OCI-LY3 (cell line): ENCODE results near the gene PPHLN1.

Experiments used
- H2AFZ ChIP-seq: fragments of 200-600, 300-600 bp; shearing (Covaris generic); 2 replicates; pipeline ENCODE4 v1.6.0; 2014; ENCODE audit warnings: antibody characterized with exemption, low read depth, low read length
- H3K27ac ChIP-seq: fragments of 200-600, 300-600 bp; sonication (generic); 2 replicates; pipeline ENCODE4 v1.5.1; 2014; ENCODE audit warnings: mild to moderate bottlenecking, low read length, moderate library complexity, mixed read lengths
- H3K27me3 ChIP-seq: fragments of 200-600, 300-600 bp; sonication (generic); 2 replicates; pipeline ENCODE4 v1.6.1; 2014; ENCODE audit warnings: low read depth, low read length, mixed read lengths
- H3K36me3 ChIP-seq: fragments of 200-600, 300-600 bp; sonication (generic); replicated peaks from 2 replicates; pipeline ENCODE3; 2014; ENCODE audit warnings: low read depth, low read length, mixed read lengths
- H3K4me1 ChIP-seq: fragments of 300-600, 200-600 bp; sonication (generic); 2 replicates; pipeline ENCODE4 v1.6.1; 2014; ENCODE audit warnings: low read length, mixed read lengths
- H3K4me2 ChIP-seq: fragments of 200-600, 300-600 bp; sonication (generic); 2 replicates; pipeline ENCODE4 v1.6.1; 2014; ENCODE audit warnings: low read length, mixed read lengths
- H3K4me3 ChIP-seq: fragments of 300-600, 200-600 bp; sonication (generic); 2 replicates; pipeline ENCODE4 v1.5.1; 2014; ENCODE audit warnings: antibody characterized with exemption, mild to moderate bottlenecking, low read length, moderate library complexity
- H3K79me2 ChIP-seq: fragments of 300-600, 200-600 bp; shearing (Covaris generic); 2 replicates; pipeline ENCODE4 v1.6.1; 2014; ENCODE audit warnings: mild to moderate bottlenecking, low read length, mixed read lengths
- H3K9ac ChIP-seq: fragments of 300-600, 200-600 bp; shearing (Covaris generic); 2 replicates; pipeline ENCODE4 v1.6.0; 2014; ENCODE audit warnings: mild to moderate bottlenecking, low read length, moderate library complexity
- H3K9me3 ChIP-seq: fragments of 200-600, 300-600 bp; shearing (Covaris generic); 2 replicates; pipeline ENCODE4 v1.6.1; 2014; ENCODE audit warnings: low read length, mixed read lengths; ENCODE audit not compliant: insufficient read depth
- H4K20me1 ChIP-seq: fragments of 200-600, 300-600 bp; sonication (generic); 2 replicates; pipeline ENCODE4 v1.6.1; 2016; ENCODE audit warnings: low read length, mixed read lengths; ENCODE audit not compliant: insufficient read depth
- CTCF ChIP-seq: fragments of 200-600, 300-600 bp; sonication (generic); IDR thresholded peaks from 2 replicates; pipeline ENCODE4 v1.5.1; 2014; ENCODE audit warnings: antibody characterized with exemption, low read length, low read depth
- EZH2phosphoT487 ChIP-seq: fragments of 200-600 bp; shearing (Covaris generic); IDR thresholded peaks from 2 replicates; pipeline ENCODE4 v1.6.1; 2018; ENCODE audit warnings: antibody characterized with exemption, mixed run types, low read depth

PPHLN1 gene

DNA sequence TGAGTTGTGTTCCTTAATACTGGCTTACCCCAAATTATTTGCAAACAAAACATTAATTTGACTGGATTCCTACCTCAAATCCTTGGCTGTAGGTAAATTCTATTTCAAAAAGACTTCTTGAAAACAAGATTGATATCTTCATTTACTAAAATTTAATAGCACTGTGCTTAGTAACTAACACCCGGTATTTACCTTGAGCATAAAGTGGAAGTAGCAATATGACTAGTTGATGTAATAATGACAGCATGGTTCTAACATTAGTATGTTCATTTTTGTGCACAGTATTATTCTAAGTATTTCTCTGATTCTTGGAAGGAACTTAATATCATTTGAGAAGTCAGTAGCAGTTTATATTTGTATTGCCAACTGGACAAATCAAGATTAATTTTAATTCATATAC is 96.8 kb downstream of the PPHLN1 start:
- Histone ChIP-seq H3K4me2 (no peak overlapping the region), H2AFZ (no peak overlapping the region), H3K27ac (no peak overlapping the region), H3K4me1 (peaks cover 14% of the 10 kb centered on the region), H3K27me3 (no peaks in the 10 kb centered on the region), H3K79me2 (no peaks in the 10 kb centered on the region), H3K36me3 (peaks cover 9% of the 10 kb centered on the region), H3K4me3 (no peak overlapping the region), H3K9me3 (no peaks in the 10 kb centered on the region), H4K20me1 (no peaks in the 10 kb centered on the region), H3K9ac (no peak overlapping the region)
- TF ChIP-seq EZH2phosphoT487 (no peak), CTCF (no peak)

DNA sequence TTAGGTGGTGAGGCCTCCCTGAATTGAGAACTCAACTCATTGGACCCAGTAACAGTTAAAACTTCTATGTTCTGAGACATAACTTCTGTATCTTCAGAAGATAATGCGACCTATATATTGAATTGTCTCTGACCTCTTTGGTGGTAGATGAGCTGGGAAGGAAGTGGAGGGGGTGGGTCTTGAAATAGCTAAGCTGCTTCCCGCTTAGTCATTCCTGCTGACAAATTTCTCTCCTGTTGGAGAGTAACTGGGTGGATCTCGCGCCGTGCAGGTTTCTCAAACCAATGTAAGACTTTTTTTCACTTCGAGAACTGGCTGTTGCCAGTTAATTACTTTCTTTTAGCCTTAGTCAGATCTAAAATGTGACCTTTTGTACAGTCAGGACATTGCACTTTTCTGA is 100.8 kb downstream of the PPHLN1 start:
- H3K27ac ChIP-seq = no peak overlapping the region

DNA sequence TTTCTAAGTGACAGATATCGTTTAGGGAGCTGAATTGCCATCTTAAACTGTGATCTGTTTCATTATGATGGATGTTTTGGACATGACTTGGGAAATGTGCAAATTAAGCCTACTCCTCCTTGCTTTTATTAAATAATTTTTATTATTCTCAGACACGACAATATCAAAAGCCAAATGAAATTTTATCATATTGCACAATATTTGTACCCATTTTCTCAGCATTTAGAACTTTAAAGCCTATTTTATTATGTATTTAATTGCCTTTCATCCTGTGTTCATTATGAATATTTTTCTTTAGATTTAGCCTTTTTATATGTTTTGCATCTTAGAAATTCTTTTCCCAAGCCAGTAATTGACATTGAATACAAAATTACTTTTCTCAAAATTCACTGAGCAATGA is 102.9 kb downstream of the PPHLN1 start:
- Histone ChIP-seq H2AFZ (no peak overlapping the region), H3K4me1 (no peaks in the 10 kb centered on the region), H3K79me2 (no peaks in the 10 kb centered on the region)

More for the DNA sequence above, 100.8 kb downstream of the PPHLN1 start:
- H3K27me3 ChIP-seq = no peaks in the 10 kb centered on the region
- H2AFZ ChIP-seq = no peak overlapping the region
- no peaks in the 10 kb centered on the region for H4K20me1 ChIP-seq
- H3K9me3 ChIP-seq = no peaks in the 10 kb centered on the region
- H3K4me1 ChIP-seq = peaks cover 14% of the 10 kb centered on the region
- H3K4me3 ChIP-seq = no peak overlapping the region
- H3K9ac ChIP-seq = no peak overlapping the region
- H3K79me2 ChIP-seq = no peaks in the 10 kb centered on the region
- peaks cover 14% of the 10 kb centered on the region for H3K36me3 ChIP-seq
- no peak overlapping the region for H3K4me2 ChIP-seq
- TF ChIP-seq CTCF (no peak), EZH2phosphoT487 (no peak)

DNA sequence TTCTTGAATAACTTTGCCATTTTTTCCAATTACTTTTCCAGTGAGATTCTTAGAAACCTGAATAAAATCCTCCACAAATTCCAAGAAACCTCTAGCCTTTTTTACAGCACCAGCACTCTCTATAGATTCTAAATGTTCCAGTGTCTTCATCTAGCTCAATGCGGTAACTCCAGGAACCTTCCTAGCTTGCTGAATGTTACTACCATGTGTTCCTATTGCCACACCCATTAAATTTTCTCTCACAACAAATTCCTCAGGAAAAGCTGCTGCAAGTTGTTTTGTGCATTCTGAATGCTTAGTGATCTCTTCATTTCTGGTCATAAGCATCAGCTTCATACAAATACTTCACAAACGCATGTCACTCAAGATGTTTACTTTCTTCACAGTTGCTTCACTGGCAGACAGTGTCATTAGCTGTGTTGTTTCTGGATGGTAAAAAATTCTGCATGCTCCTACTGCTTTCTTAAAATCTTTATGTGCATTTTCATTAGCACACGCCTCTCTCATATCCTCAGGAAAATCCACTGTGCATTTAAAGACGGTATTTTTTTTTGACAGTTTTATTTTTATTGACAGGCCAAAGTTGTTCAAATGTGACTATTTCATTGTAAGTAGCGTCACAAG is 106.7 kb downstream of the PPHLN1 start:
- Histone ChIP-seq H3K4me2 (no peak overlapping the region), H4K20me1 (no peaks in the 10 kb centered on the region), H3K27me3 (no peaks in the 10 kb centered on the region), H3K27ac (no peak overlapping the region), H3K79me2 (no peaks in the 10 kb centered on the region), H3K4me1 (no peaks in the 10 kb centered on the region), H3K36me3 (peaks cover 5% of the 10 kb centered on the region), H2AFZ (no peak overlapping the region), H3K9ac (no peak overlapping the region), H3K4me3 (no peak overlapping the region), H3K9me3 (no peaks in the 10 kb centered on the region)
- TF ChIP-seq EZH2phosphoT487 = no peak
- no peak for TF ChIP-seq CTCF

More for the DNA sequence above, 102.9 kb downstream of the PPHLN1 start:
- Histone ChIP-seq H3K36me3 (peaks cover 13% of the 10 kb centered on the region), H3K4me2 (no peak overlapping the region), H3K27me3 (no peaks in the 10 kb centered on the region), H3K9ac (no peak overlapping the region), H3K4me3 (no peak overlapping the region), H3K27ac (no peak overlapping the region), H4K20me1 (no peaks in the 10 kb centered on the region), H3K9me3 (no peaks in the 10 kb centered on the region)
- no peak for TF ChIP-seq EZH2phosphoT487
- TF ChIP-seq CTCF = no peak
